Retinal pigment epithelial cell (primary cell): ENCODE data around the gene TBL1Y.
"Not testable (repeated sequence)": the region's sequence is repeated elsewhere in the genome, so short reads cannot be mapped to it uniquely, and the experiment has no call there.

Source experiments
- DNase-seq: peaks from one replicate; pipeline ENCODE4 v3.0.0-alpha.2; 2010; ENCODE audit warnings: low read depth
- H3K4me3 ChIP-seq: 2 replicates; pipeline ENCODE4 v1.5.1; 2011; ENCODE audit warnings: mild to moderate bottlenecking, low read length, control low read depth, moderate library complexity
- CTCF ChIP-seq: conservative IDR thresholded peaks from 2 replicates; pipeline ENCODE4 v1.5.1; 2011; ENCODE audit warnings: low read depth, low read length, control low read depth, inconsistent platforms

Gene TBL1Y

GRCh38 chrY:6910372-6911252, at the start of gene TBL1Y:
TBL1Y (plus strand) TSS chrY:6910697; CDS start chrY:7025085, 114,388 bp downstream.
- TF ChIP-seq CTCF, result no peak
- no peak within 1 kb of the TSS for H3K4me3 ChIP-seq
- no peak for DNase-seq

- no peak for DNase-seq
- no peak for TF ChIP-seq CTCF
- no peak overlapping the region for H3K4me3 ChIP-seq
Observed at GRCh38 chrY:6894496-6894895, 16.0 kb upstream of the TBL1Y start.

GRCh38 chrY:6895236-6895635, 15.3 kb upstream of the TBL1Y start:
- no peak for TF ChIP-seq CTCF
- no peak overlapping the region for H3K4me3 ChIP-seq
- DNase-seq, result no peak

GRCh38 chrY:6902116-6902515, 8.4 kb upstream of the TBL1Y start:
- H3K4me3 ChIP-seq, DNase-seq: not testable (repeated sequence)

- DNase-seq, result no peak
- no peak overlapping the region for H3K4me3 ChIP-seq
- TF ChIP-seq CTCF, result no peak
Observed at GRCh38 chrY:6907591-6907990, 2.9 kb upstream of the TBL1Y start.

- not testable (repeated sequence) for DNase-seq, H3K4me3 ChIP-seq
Observed at GRCh38 chrY:6908021-6908420, 2.5 kb upstream of the TBL1Y start.

- DNase-seq, result no peak
- H3K4me3 ChIP-seq, result no peak overlapping the region
- TF ChIP-seq CTCF, result no peak
Observed at GRCh38 chrY:6909118-6909521, 1.4 kb upstream of the TBL1Y start.

GRCh38 chrY:6909856-6910255, 641 bp upstream of the TBL1Y start:
- TF ChIP-seq CTCF, result no peak
- DNase-seq, result no peak
- H3K4me3 ChIP-seq, result no peak overlapping the region
